HEK293T (cell line): ENCODE measurements around the gene SETBP1.

ENCODE experiments used
- CTCF ChIA-PET: fragments of 350-600 bp; formaldehyde crosslinking; extraction: SDS; loops from one replicate; lab custom pipeline; 2021; ENCODE audit warnings: antibody characterized with exemption, inconsistent platforms; lab: Yijun Ruan, JAX
- POLR2A ChIA-PET: fragments of 350-600 bp; formaldehyde crosslinking; extraction: SDS; loops from one replicate; lab custom pipeline; 2020; ENCODE audit warnings: antibody characterized with exemption, inconsistent platforms; lab: Yijun Ruan, JAX
- DNase-seq: peaks from one replicate; pipeline ENCODE4 v3.0.0; 2012; ENCODE audit warnings: mixed read lengths; ENCODE audit errors: extremely low spot score
- ARNT ChIP-seq: fragments of 450-650 bp; IDR thresholded peaks from 2 replicates; pipeline ENCODE4 v1.6.1; 2017; ENCODE audit warnings: mild to moderate bottlenecking
- BHLHE40 ChIP-seq: fragments of 450-650 bp; IDR thresholded peaks from 2 replicates; pipeline ENCODE4 v1.6.1; 2016; ENCODE audit warnings: mild to moderate bottlenecking, moderate library complexity, borderline replicate concordance
- CTBP1 ChIP-seq: fragments of 450-650 bp; IDR thresholded peaks from 2 replicates; pipeline ENCODE4 v1.6.1; 2016; ENCODE audit warnings: borderline replicate concordance
- ELF4 ChIP-seq: fragments of 450-650 bp; IDR thresholded peaks from 2 replicates; pipeline ENCODE4 v1.6.1; 2017; ENCODE audit warnings: antibody characterized with exemption
- FOXA1 ChIP-seq: fragments of 450-650 bp; IDR thresholded peaks from 2 replicates; pipeline ENCODE4 v1.6.1; 2016; ENCODE audit warnings: mild to moderate bottlenecking
- FOXK2 ChIP-seq: fragments of 450-650 bp; IDR thresholded peaks from 2 replicates; pipeline ENCODE4 v1.6.1; 2016; ENCODE audit warnings: mild to moderate bottlenecking
- FOXM1 ChIP-seq: fragments of 450-650 bp; IDR thresholded peaks from 2 replicates; pipeline ENCODE4 v1.6.1; 2017; ENCODE audit warnings: mild to moderate bottlenecking, borderline replicate concordance
- HDGF ChIP-seq: fragments of 450-650 bp; IDR thresholded peaks from 2 replicates; pipeline ENCODE4 v1.6.1; 2017; ENCODE audit warnings: antibody characterized with exemption, borderline replicate concordance
- L3MBTL2 ChIP-seq: fragments of 450-650 bp; conservative IDR thresholded peaks from 2 replicates; pipeline ENCODE4 v1.6.1; 2016; ENCODE audit warnings: mild to moderate bottlenecking
- LEF1 ChIP-seq: fragments of 450-650 bp; IDR thresholded peaks from 2 replicates; pipeline ENCODE4 v1.6.1; 2017; ENCODE audit warnings: mild to moderate bottlenecking, borderline replicate concordance
- NFRKB ChIP-seq: fragments of 450-650 bp; IDR thresholded peaks from 2 replicates; pipeline ENCODE4 v1.6.1; 2016; ENCODE audit warnings: mild to moderate bottlenecking, moderate library complexity
- SP1 ChIP-seq: fragments of 450-650 bp; IDR thresholded peaks from 2 replicates; pipeline ENCODE4 v1.6.1; 2017
- SUZ12 ChIP-seq: fragments of 450-650 bp; IDR thresholded peaks from 2 replicates; pipeline ENCODE4 v1.6.1; 2016; ENCODE audit warnings: mild to moderate bottlenecking
- TARDBP ChIP-seq: fragments of 450-650 bp; IDR thresholded peaks from 2 replicates; pipeline ENCODE4 v1.6.1; 2016
- ZNF384 ChIP-seq: fragments of 450-650 bp; IDR thresholded peaks from 2 replicates; pipeline ENCODE4 v1.6.1; 2016
- TF ChIP-seq, protein P1 (sequence below): fragments of 450-650 bp; IDR thresholded peaks from 2 replicates; pipeline ENCODE4 v1.6.1; 2016

The SETBP1 gene

DNA sequence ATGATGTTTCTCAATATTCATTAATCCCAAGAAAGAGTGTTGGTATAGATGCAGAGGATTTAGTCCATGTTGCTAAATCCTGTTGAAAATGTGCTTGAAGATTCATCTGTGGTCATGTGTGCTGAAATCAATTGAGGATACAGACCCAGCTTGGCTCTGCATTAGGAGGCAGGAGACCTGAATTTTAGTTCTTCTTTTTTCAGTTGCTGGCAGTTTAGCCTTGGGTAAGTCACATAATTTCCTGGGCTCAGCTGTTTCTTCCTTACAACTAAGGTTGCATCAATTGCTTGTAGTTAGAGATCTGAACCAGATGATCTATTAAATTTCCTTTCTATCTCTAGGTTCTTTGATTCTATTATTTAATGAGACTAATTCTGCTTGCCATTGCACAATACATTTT lies 54.4 kb downstream of the SETBP1 start:
- TF ChIP-seq SUZ12 (no peak), HDGF (no peak), ZNF384 (no peak), NFRKB (no peak), ARNT (no peak), FOXM1 (no peak), ELF4 (no peak), BHLHE40 (no peak), SP1 (no peak), FOXA1 (no peak), L3MBTL2 (no peak), TARDBP (no peak), LEF1 (no peak), FOXK2 (no peak), CTBP1 (no peak)
- TF ChIP-seq, protein P1, sequence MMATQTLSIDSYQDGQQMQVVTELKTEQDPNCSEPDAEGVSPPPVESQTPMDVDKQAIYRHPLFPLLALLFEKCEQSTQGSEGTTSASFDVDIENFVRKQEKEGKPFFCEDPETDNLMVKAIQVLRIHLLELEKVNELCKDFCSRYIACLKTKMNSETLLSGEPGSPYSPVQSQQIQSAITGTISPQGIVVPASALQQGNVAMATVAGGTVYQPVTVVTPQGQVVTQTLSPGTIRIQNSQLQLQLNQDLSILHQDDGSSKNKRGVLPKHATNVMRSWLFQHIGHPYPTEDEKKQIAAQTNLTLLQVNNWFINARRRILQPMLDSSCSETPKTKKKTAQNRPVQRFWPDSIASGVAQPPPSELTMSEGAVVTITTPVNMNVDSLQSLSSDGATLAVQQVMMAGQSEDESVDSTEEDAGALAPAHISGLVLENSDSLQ = no peak
- ChIA-PET POLR2A (no interaction called here), CTCF (no interaction called here)
- no peak for DNase-seq

DNA sequence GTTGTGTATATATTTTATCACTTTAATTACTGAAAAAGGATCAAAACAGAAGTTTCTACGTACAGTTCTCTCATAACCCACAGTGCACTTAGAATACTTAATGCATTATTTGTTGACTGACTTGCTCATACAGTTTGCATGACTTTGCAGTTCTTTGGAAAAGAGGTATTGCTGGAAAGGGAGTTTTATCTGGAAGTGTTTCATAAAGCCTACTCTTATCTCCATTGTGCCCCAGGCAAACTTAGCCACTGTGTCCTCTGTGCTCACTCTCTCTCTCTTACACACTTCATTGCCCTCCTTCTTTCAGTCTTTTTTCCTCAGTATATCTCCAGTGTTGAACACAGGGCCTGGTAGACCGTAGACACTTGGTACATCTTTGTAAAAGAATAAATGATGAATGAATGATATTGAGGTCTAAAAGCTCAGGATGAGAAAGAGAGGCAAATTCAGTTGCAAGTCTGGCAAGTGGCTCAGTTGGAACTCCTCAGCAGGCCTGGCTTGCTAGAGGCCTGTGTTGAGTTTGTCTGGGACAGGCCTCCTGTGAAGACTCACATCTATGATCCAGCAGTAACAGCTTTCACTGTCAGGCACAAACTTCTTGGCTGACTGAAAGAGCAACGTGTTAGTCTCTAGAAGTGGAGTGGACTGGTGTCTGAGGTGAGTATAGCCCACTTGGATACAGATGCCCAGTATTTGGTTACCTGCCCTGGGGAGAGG lies 56.1 kb downstream of the SETBP1 start:
- TF ChIP-seq HDGF (no peak), ZNF384 (no peak), FOXA1 (no peak), SUZ12 (no peak), CTBP1 (no peak), LEF1 (no peak), NFRKB (no peak), L3MBTL2 (no peak), ELF4 (no peak), TARDBP (no peak), ARNT (no peak), FOXK2 (no peak)
- TF ChIP-seq, protein P1 = no peak
- POLR2A ChIA-PET = no interaction called here
- CTCF ChIA-PET = no interaction called here
- DNase-seq = no peak

DNA sequence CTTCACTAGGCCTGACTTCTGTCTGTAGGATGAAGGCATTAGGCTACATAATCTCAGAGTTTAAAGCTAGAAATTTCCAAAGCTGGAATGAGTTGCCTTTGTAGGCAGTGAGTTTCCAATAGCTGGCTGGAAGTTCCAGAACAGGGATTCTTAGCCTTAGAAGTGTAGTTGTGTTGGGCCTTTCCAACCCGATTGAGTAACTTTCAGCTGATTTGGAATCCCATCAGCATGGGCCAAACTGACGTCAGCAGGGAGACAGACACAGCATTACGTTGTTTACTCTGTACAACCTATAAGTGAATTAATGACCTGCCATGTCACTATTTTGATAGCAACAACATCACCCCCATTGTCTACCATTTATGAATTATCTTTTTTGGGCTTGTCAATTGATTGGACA lies 56.9 kb downstream of the SETBP1 start:
- CTCF ChIA-PET = no interaction called here
- POLR2A ChIA-PET = no interaction called here
- no peak for TF ChIP-seq SP1
- TF ChIP-seq FOXM1 = no peak
- no peak for DNase-seq

DNA sequence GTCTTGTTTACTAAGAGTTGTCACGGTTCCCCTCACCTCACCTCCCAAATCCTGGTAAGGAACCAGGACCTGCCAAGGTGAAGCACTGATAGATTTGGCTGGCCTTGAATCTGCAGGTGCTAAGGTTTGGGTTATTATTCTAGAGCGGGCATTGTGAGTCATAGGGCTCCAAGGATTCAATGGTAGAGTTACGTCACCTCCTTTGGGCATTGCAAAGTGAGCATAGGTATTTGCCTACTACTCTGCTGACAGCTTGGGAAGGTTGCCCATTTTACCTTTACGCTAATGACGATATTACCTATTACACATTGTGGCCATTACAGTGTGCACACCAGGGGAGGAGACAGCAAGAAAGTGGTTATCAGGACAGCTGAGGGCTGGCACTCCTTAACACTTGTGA lies 59.3 kb downstream of the SETBP1 start:
- ChIA-PET CTCF (no interaction called here), POLR2A (no interaction called here)
- DNase-seq = no peak
- TF ChIP-seq BHLHE40 = no peak
- no peak for TF ChIP-seq L3MBTL2
- no peak for TF ChIP-seq FOXA1
- no peak for TF ChIP-seq SUZ12
- TF ChIP-seq LEF1 = no peak
- no peak for TF ChIP-seq TARDBP
- TF ChIP-seq ZNF384 = no peak
- TF ChIP-seq NFRKB = no peak
- TF ChIP-seq ELF4 = no peak

DNA sequence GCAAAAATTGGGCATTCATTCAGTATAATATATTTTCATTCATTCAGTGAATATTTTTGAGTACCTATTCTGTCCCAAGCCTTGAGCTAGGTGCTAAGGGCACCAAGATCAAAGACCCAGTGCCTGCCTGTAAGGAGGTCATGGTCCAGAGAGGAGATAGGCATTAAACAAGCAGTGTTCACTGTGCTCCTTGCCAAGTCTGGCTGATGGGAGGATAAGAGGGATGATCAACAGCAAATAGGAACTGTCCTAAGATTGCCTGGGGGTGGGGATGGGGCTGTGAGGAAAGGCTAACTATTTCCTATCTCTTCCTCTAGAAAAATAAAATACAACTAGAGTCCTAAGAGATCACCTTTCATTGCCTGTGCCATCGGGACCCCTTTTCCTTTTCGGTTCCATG lies 60.4 kb downstream of the SETBP1 start:
- no peak for DNase-seq
- TF ChIP-seq BHLHE40 (no peak), ZNF384 (no peak), FOXA1 (no peak), L3MBTL2 (no peak), HDGF (no peak), NFRKB (no peak), ARNT (no peak), FOXK2 (no peak), TARDBP (no peak), ELF4 (no peak), SUZ12 (no peak), CTBP1 (no peak), SP1 (no peak), LEF1 (no peak), FOXM1 (no peak)
- TF ChIP-seq, protein P1 = no peak
- ChIA-PET POLR2A (no interaction called here), CTCF (no interaction called here)

DNA sequence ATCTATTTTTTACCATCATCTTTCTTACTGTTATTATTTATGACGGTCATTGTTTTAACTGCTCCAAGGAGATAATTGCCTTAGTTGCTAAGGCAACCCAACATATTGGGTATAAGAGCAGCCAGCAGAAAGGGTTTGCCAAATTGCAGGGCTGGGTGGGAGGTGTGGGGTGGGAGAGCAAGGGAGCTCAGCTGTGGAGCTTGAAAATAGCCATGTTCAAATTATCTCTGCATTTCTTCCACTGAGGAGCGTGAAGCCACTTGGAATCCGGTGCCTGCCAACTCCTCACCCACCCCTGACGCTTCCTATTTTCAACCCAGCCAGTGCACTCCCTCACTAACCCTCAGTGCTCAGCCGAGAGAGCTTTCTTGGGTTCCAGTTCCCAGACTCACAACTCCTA lies 60.8 kb downstream of the SETBP1 start:
- no peak for DNase-seq
- ChIA-PET CTCF (no interaction called here), POLR2A (no interaction called here)
- TF ChIP-seq ARNT = no peak
- TF ChIP-seq, protein P1 = no peak
- no peak for TF ChIP-seq ZNF384
- TF ChIP-seq L3MBTL2 = no peak
- no peak for TF ChIP-seq SUZ12
- TF ChIP-seq SP1 = no peak
- no peak for TF ChIP-seq BHLHE40
- no peak for TF ChIP-seq TARDBP
- TF ChIP-seq CTBP1 = no peak
- no peak for TF ChIP-seq FOXM1
- no peak for TF ChIP-seq FOXK2
- TF ChIP-seq ELF4 = no peak
